Mucosa of descending colon (tissue), 3 donors: ENCODE measurements around the gene DPY19L1. TPM values are rescaled to one million over a fixed set of nuclear protein-coding genes. Genes with fewer than 3 reads are reported as not detected.
"Not testable (repeated sequence)": the region's sequence is repeated elsewhere in the genome, so short reads cannot be mapped to it uniquely, and the experiment has no call there.

Experiments used
- ATAC-seq: fragments of 200-7000 bp; cut with Tn5 transposase; one replicate; pipeline ENCODE4 v1.9.1; 2020; ENCODE audit warnings: mild to moderate bottlenecking, moderate library complexity
- DNase-seq, 3 donors: peaks; one replicate each; pipeline ENCODE4 v3.0.0-alpha.2; 2020
- H3K36me3 ChIP-seq: fragments of 200-600 bp; one replicate; pipeline ENCODE4 v1.8.0; 2021; ENCODE audit warnings: low read depth, mild to moderate bottlenecking
- H3K4me1 ChIP-seq: fragments of 200-600 bp; one replicate; pipeline ENCODE4 v1.8.0; 2021; ENCODE audit warnings: low read depth, mild to moderate bottlenecking
- H3K4me3 ChIP-seq: fragments of 200-600 bp; one replicate; pipeline ENCODE4 v1.8.0; 2021; ENCODE audit warnings: mild to moderate bottlenecking
- H3K9me3 ChIP-seq: fragments of 200-600 bp; one replicate; pipeline ENCODE4 v1.8.0; 2021; ENCODE audit warnings: mild to moderate bottlenecking
- CTCF ChIP-seq: fragments of 200-600 bp; IDR thresholded peaks from one replicate; pipeline ENCODE4 v1.8.0; 2022; ENCODE audit warnings: antibody characterized with exemption, mild to moderate bottlenecking
- intact Hi-C, 2 donors: fragments of 100-400 bp; cut with DNase I in 1 of 2; cut with micrococcal nuclease in 1 of 2; formaldehyde crosslinking; loops; one replicate each; pipeline versions ENCODE4 v1.11.0 to v1.11.1; 2022; cut with DNase I, micrococcal nuclease
- total RNA-seq, 3 donors: library from RNA; stranded (reverse); fragmentation: NEBNext Ultra II Directional in 2 of 3; extraction: Animal tissue kit (Norgen Biotek cat#: 25700) in 2 of 3; gene quantifications; one replicate each; pipeline versions ENCODE4 v1.2.1 to v1.2.4, GENCODE V29; 2021 to 2023
- donor health status: DM: no; HTN: no; CAD: no; lungs with moderate emphysema.
- donor health status: DM: no; HTN: no; CAD: no.
- donor health status: DM: no; HTN: yes; CAD: no.

Gene DPY19L1
- total RNA-seq, 3 donors from 2014 or later: 18.6 to 27.1 (median 20.8) TPM

DNA sequence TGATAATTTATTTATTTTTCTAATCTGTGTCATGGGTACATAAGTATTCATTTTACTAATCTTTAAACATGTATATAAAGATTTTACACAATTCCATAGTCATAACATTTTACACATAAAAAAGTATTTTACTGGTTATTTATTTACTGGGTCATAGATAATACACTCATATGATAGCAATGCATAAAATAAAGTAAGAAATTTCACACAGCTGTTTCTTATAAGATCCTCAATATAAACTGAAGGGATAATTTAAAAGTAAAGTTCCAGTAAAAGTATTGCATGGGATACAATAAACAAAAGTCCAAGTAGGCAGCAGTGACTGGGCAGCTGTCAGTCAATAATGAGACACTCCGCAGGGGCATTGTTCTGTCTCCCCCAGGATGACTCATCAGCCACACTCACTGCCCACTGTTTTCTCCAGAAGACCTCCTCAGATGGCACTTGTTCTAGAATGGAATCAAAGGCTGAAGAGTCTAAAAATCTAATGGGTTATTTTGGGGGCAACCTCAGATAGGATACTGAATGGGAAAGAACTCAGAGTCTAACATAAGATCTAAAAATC, 32.7 kb downstream of the DPY19L1 start:
- intact Hi-C loops: no loop called here
- peak; percentile 31 for ATAC-seq
- TF ChIP-seq CTCF: no peak
- peaks cover 7% of the 10 kb centered on the region for H3K4me1 ChIP-seq
- no peak overlapping the region for H3K4me3 ChIP-seq
- no peaks in the 10 kb centered on the region for H3K9me3 ChIP-seq
- DNase-seq: no peak
- H3K36me3 ChIP-seq: no peaks in the 10 kb centered on the region

GRCh38 chr7:35003679-35004303, 33.5 kb downstream of the DPY19L1 start:
- peaks cover 7% of the 10 kb centered on the region for H3K4me1 ChIP-seq
- TF ChIP-seq CTCF: no peak
- H3K9me3 ChIP-seq: no peaks in the 10 kb centered on the region
- peak; percentile 96 for ATAC-seq
- intact Hi-C loops: no loop called here
- DNase-seq: peak; percentile 76 to 82 (median 80)
- H3K4me3 ChIP-seq: no peak overlapping the region
- no peaks in the 10 kb centered on the region for H3K36me3 ChIP-seq

GRCh38 chr7:35003177-35003650, 34.1 kb downstream of the DPY19L1 start:
- H3K4me1 ChIP-seq, H3K4me3 ChIP-seq, H3K9me3 ChIP-seq, H3K36me3 ChIP-seq, intact Hi-C loops, DNase-seq: not testable (repeated sequence)
- peak; percentile 4 for ATAC-seq

GRCh38 chr7:34998335-34998734, 39.0 kb downstream of the DPY19L1 start:
- H3K4me1 ChIP-seq, H3K36me3 ChIP-seq, DNase-seq, H3K9me3 ChIP-seq, intact Hi-C loops, ATAC-seq, H3K4me3 ChIP-seq: not testable (repeated sequence)

DNA sequence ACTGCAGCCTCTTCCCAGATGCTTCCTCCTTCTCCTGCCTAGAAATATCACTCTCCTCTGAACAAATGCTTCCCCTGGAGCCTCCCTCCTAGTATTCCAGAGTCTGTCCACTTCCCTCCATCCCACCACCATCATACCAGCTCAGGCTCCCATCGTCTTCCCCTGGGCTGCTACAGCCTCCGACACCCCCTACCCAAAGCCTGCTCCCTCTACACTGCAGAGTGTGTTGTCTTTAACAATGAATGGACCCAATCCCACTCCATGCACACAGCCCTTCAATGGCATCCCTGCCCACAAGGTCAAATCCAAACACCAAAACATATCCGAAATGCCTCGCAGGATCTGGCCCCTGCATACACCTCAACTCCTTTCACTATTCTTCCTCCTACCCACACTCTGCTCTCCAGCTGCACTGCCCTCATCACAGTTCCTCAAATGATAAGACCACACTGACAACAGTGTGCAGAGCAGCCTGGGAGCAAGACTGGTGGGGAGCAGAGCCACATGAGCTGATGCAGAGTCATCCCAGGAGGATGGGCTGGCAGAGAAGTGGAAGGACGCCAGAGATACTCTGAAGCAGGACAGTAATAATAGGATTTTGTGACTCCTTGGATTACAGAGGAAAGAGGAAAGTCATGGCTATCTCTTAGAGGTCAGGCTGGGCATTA, 40.7 kb downstream of the DPY19L1 start:
- intact Hi-C loops, DNase-seq, H3K36me3 ChIP-seq, H3K4me1 ChIP-seq, H3K9me3 ChIP-seq, H3K4me3 ChIP-seq: not testable (repeated sequence)
- peak; percentile 18 for ATAC-seq

DNA sequence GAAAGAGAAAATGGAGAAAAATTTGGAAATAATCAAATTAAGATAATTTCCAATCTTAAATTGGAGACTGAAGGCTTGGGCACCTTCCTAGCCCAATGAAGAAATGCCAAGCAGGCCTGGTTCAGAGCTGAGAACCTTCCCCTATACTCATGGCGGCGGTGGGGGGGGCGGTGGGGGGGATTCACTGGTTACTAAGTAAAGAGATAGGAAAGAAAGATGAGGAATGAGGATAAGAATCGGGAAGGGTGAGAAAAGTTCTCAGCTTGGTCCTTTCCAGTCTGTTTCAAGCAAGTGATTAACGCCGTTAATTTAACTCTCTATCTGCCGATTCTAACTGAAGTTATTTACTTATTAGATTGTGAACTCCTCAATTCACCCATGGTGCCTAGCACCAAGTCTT, 41.5 kb downstream of the DPY19L1 start:
- H3K9me3 ChIP-seq: no peaks in the 10 kb centered on the region
- no peak for ATAC-seq
- H3K4me3 ChIP-seq: no peak overlapping the region
- DNase-seq: no peak
- no peaks in the 10 kb centered on the region for H3K36me3 ChIP-seq
- no peaks in the 10 kb centered on the region for H3K4me1 ChIP-seq
- intact Hi-C loops: no loop called here
- TF ChIP-seq CTCF: no peak
